ENCODE measurements around the gene NEO1.

NEO1 gene

GRCh38 chr15:73313861-73314260 lies 261.6 kb downstream of the NEO1 start:
- DNase-seq (ENCODE audit: low spot score): no peak

GRCh38 chr15:73317651-73318462 lies 265.6 kb downstream of the NEO1 start:
- DNase-seq (ENCODE audit: low spot score): no peak

- no peak for DNase-seq (ENCODE audit: low spot score)
These were observed 266.4 kb downstream of the NEO1 start for GRCh38 chr15:73318463-73319351.

- no peak for DNase-seq (ENCODE audit: low spot score)
These were observed 267.4 kb downstream of the NEO1 start for GRCh38 chr15:73319460-73320245.

- DNase-seq (ENCODE audit: low spot score): no peak
These were observed 268.4 kb downstream of the NEO1 start for GRCh38 chr15:73320619-73321180.

- no peak for DNase-seq (ENCODE audit: low spot score)
These were observed 269.5 kb downstream of the NEO1 start for GRCh38 chr15:73321496-73322450.

GRCh38 chr15:73322665-73323373 lies 270.6 kb downstream of the NEO1 start:
- no peak for DNase-seq (ENCODE audit: low spot score)

GRCh38 chr15:73323374-73323955 lies 271.2 kb downstream of the NEO1 start:
- DNase-seq (ENCODE audit: low spot score): no peak

GRCh38 chr15:73323956-73324355 lies 271.7 kb downstream of the NEO1 start:
- no peak for DNase-seq (ENCODE audit: low spot score)

- DNase-seq (ENCODE audit: low spot score): no peak
These were observed 272.4 kb downstream of the NEO1 start for GRCh38 chr15:73324496-73325170.

- peak; percentile 64 for DNase-seq (ENCODE audit: low spot score)
These were observed 273.1 kb downstream of the NEO1 start for GRCh38 chr15:73325191-73325861.

GRCh38 chr15:73326157-73326556 lies 273.9 kb downstream of the NEO1 start:
- DNase-seq (ENCODE audit: low spot score): no peak

- DNase-seq (ENCODE audit: low spot score): no peak
These were observed 276.0 kb downstream of the NEO1 start for GRCh38 chr15:73328149-73328820.

GRCh38 chr15:73328981-73329380 lies 276.7 kb downstream of the NEO1 start:
- no peak for DNase-seq (ENCODE audit: low spot score)

- no peak for DNase-seq (ENCODE audit: low spot score)
These were observed 277.4 kb downstream of the NEO1 start for GRCh38 chr15:73329501-73330200.

GRCh38 chr15:73330206-73331051 lies 278.2 kb downstream of the NEO1 start:
- no peak for DNase-seq (ENCODE audit: low spot score)

Measured in HuH-7.5 (cell line).